Keratinocyte (primary cell): Measurements from ENCODE around the gene ABLIM1.

Source experiments
- EZH2 ChIP-seq: IDR thresholded peaks from one replicate; pipeline ENCODE4 v1.6.1; 2012; ENCODE audit warnings: inconsistent platforms, mild to moderate bottlenecking, low read length, moderate library complexity
- TF ChIP-seq, protein P1 (sequence below), 3 experiments: IDR thresholded peaks in 1 of 3; conservative IDR thresholded peaks in 1 of 3; optimal IDR thresholded peaks in 1 of 3; 2 replicates in 2 of 3; 3 replicates in 1 of 3; pipeline versions ENCODE3 to v1.5.1; 2011; ENCODE audit warnings: low read length in 3 of 3, mild to moderate bottlenecking in 3 of 3, moderate library complexity in 2 of 3, control low read depth in 1 of 3, inconsistent platforms in 1 of 3; ENCODE audit not compliant: insufficient read depth in 2 of 3; ENCODE audit errors: extremely low read depth in 1 of 3

DNA sequence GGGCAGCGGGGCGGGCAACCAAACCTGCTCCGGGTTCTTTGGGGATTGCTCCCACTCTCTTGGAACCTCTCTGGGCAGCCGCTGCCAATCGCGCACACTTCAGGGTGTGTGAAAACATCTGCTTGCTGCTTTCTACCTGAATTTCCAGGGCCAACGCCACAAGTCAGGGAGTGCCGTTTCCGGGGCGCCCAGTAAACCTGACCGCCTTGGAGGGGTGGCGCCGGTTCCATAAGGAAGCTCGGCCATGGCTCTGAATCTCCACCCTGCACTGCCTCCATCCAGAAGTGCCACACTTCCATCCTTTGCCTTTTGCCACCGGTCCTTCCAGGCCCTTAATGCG lies 253.1 kb downstream of the ABLIM1 start:
- TF ChIP-seq, protein P1, sequence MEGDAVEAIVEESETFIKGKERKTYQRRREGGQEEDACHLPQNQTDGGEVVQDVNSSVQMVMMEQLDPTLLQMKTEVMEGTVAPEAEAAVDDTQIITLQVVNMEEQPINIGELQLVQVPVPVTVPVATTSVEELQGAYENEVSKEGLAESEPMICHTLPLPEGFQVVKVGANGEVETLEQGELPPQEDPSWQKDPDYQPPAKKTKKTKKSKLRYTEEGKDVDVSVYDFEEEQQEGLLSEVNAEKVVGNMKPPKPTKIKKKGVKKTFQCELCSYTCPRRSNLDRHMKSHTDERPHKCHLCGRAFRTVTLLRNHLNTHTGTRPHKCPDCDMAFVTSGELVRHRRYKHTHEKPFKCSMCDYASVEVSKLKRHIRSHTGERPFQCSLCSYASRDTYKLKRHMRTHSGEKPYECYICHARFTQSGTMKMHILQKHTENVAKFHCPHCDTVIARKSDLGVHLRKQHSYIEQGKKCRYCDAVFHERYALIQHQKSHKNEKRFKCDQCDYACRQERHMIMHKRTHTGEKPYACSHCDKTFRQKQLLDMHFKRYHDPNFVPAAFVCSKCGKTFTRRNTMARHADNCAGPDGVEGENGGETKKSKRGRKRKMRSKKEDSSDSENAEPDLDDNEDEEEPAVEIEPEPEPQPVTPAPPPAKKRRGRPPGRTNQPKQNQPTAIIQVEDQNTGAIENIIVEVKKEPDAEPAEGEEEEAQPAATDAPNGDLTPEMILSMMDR (optimal IDR thresholded peaks at IDR 0.05 in 1 of 3, IDR thresholded peaks at IDR 0.05 in 1 of 3, conservative IDR thresholded peaks at IDR 0.05 in 1 of 3; ENCODE audit: extremely low read depth in 1 of 3, insufficient read depth in 2 of 3, low read length in 3 of 3): no peak
- no peak for TF ChIP-seq EZH2
